Measurements from ENCODE around the gene ITGA6.

DNA sequence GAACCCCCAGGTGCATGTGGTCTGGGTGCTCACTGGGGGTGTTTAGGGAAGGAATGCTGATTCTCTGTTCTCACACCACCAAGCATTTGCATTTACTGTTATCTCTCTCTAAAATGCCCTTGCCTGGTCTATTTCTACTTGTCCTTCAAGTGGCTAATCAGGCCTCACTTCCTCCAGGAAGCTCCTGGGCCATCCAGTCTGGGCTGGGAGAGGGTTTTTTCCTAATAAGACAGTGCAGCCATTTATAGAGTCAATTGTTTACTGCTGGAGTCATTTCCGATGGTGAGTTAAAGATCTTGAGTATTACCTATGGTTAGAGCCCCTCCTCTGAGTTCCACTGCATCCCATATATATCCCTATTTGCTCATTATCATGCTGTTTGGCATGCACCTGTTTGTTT, 25.2 kb upstream of the ITGA6 start:
- TF ChIP-seq POLR2AphosphoS5 (IDR thresholded peaks at IDR 0.05; ENCODE audit: low read depth, low read length), result no peak
- TF ChIP-seq, protein P1, sequence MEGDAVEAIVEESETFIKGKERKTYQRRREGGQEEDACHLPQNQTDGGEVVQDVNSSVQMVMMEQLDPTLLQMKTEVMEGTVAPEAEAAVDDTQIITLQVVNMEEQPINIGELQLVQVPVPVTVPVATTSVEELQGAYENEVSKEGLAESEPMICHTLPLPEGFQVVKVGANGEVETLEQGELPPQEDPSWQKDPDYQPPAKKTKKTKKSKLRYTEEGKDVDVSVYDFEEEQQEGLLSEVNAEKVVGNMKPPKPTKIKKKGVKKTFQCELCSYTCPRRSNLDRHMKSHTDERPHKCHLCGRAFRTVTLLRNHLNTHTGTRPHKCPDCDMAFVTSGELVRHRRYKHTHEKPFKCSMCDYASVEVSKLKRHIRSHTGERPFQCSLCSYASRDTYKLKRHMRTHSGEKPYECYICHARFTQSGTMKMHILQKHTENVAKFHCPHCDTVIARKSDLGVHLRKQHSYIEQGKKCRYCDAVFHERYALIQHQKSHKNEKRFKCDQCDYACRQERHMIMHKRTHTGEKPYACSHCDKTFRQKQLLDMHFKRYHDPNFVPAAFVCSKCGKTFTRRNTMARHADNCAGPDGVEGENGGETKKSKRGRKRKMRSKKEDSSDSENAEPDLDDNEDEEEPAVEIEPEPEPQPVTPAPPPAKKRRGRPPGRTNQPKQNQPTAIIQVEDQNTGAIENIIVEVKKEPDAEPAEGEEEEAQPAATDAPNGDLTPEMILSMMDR (IDR thresholded peaks at IDR 0.05), result no peak
- TF ChIP-seq, protein P2, sequence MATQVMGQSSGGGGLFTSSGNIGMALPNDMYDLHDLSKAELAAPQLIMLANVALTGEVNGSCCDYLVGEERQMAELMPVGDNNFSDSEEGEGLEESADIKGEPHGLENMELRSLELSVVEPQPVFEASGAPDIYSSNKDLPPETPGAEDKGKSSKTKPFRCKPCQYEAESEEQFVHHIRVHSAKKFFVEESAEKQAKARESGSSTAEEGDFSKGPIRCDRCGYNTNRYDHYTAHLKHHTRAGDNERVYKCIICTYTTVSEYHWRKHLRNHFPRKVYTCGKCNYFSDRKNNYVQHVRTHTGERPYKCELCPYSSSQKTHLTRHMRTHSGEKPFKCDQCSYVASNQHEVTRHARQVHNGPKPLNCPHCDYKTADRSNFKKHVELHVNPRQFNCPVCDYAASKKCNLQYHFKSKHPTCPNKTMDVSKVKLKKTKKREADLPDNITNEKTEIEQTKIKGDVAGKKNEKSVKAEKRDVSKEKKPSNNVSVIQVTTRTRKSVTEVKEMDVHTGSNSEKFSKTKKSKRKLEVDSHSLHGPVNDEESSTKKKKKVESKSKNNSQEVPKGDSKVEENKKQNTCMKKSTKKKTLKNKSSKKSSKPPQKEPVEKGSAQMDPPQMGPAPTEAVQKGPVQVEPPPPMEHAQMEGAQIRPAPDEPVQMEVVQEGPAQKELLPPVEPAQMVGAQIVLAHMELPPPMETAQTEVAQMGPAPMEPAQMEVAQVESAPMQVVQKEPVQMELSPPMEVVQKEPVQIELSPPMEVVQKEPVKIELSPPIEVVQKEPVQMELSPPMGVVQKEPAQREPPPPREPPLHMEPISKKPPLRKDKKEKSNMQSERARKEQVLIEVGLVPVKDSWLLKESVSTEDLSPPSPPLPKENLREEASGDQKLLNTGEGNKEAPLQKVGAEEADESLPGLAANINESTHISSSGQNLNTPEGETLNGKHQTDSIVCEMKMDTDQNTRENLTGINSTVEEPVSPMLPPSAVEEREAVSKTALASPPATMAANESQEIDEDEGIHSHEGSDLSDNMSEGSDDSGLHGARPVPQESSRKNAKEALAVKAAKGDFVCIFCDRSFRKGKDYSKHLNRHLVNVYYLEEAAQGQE (IDR thresholded peaks at IDR 0.05; ENCODE audit: insufficient read depth in 1 of 2, low read depth in 2 of 2, low read length in 1 of 2), result no peak
- TF ChIP-seq TCF7L2 (IDR thresholded peaks at IDR 0.05; ENCODE audit: low read depth, low read length), result no peak
- no peak for TF ChIP-seq SIN3A (IDR thresholded peaks at IDR 0.05; ENCODE audit: borderline replicate concordance, insufficient read depth, low read depth, low read length)
